Endodermal cell (in vitro differentiated cells): Measurements from ENCODE around the gene SARNP. TPM values are rescaled to one million over a fixed set of nuclear protein-coding genes. Genes with fewer than 3 reads are reported as not detected.
A peak's percentile ranks its signal among the peaks of the same experiment; 100 is the strongest.

ENCODE experiments used
- DNase-seq: peaks from one replicate; pipeline ENCODE4 v3.0.0-alpha.2; 2017
- H3K27ac ChIP-seq: 2 replicates; pipeline ENCODE4 v1.5.1; 2013; ENCODE audit warnings: mild to moderate bottlenecking, low read depth, low read length, moderate library complexity
- H3K27me3 ChIP-seq: 2 replicates; pipeline ENCODE4 v1.6.1; 2013; ENCODE audit warnings: mild to moderate bottlenecking, low read length, moderate library complexity; ENCODE audit not compliant: insufficient read depth, control insufficient read depth, poor library complexity, severe bottlenecking
- H3K36me3 ChIP-seq: 2 replicates; pipeline ENCODE4 v1.7.0; 2013; ENCODE audit warnings: mild to moderate bottlenecking, low read length, moderate library complexity; ENCODE audit not compliant: control insufficient read depth, insufficient read depth
- H3K4me1 ChIP-seq: one replicate; pipeline ENCODE4 v1.7.0; 2013; ENCODE audit warnings: low read length; ENCODE audit not compliant: control insufficient read depth, insufficient read depth
- H3K4me3 ChIP-seq: 2 replicates; pipeline ENCODE4 v1.5.1; 2013; ENCODE audit warnings: mild to moderate bottlenecking, low read length, moderate library complexity
- H3K9ac ChIP-seq: 2 replicates; pipeline ENCODE4 v1.6.1; 2013; ENCODE audit warnings: mild to moderate bottlenecking, low read length, moderate library complexity; ENCODE audit not compliant: poor library complexity, severe bottlenecking; ENCODE audit errors: extremely low read depth
- H3K9me3 ChIP-seq: 2 replicates; pipeline ENCODE4 v1.6.1; 2013; ENCODE audit warnings: mild to moderate bottlenecking, low read length, moderate library complexity; ENCODE audit not compliant: control insufficient read depth
- H3K27ac Mint-ChIP-seq: 2 replicates; pipeline ENCODE4 v1.8.0; 2020; ENCODE audit warnings: mixed read lengths
- H3K27me3 Mint-ChIP-seq: 2 replicates; pipeline ENCODE4 v1.8.0; 2021; ENCODE audit warnings: mild to moderate bottlenecking, mixed read lengths; ENCODE audit not compliant: insufficient read depth
- H3K36me3 Mint-ChIP-seq: 2 replicates; pipeline ENCODE4 v1.8.0; 2020; ENCODE audit warnings: low read depth, mixed read lengths
- H3K4me1 Mint-ChIP-seq: 2 replicates; pipeline ENCODE4 v1.8.0; 2020; ENCODE audit warnings: mixed read lengths
- H3K4me3 Mint-ChIP-seq: 2 replicates; pipeline ENCODE4 v1.8.0; 2020; ENCODE audit warnings: mild to moderate bottlenecking, moderate library complexity, mixed read lengths
- H3K9me3 Mint-ChIP-seq: 2 replicates; pipeline ENCODE4 v1.8.0; 2020; ENCODE audit warnings: mild to moderate bottlenecking, mixed read lengths
- CTCF ChIP-seq: fragments of 200-600 bp; sonication (generic); conservative IDR thresholded peaks from 2 replicates; pipeline ENCODE4 v1.5.0; 2021; ENCODE audit warnings: antibody characterized with exemption, mild to moderate bottlenecking
- WGBS, 2 experiments: methylation state at CpG; one replicate each; pipeline versions ENCODE4 v1.1.5 to v1.1.7; 2013; ENCODE audit warnings: missing lambda C conversion rate in 2 of 2, mixed read lengths in 1 of 2; ENCODE audit not compliant: insufficient coverage in 1 of 2, insufficient read length in 1 of 2; 5-methylcytosine and 5-hydroxymethylcytosine counted together
- total RNA-seq, 2 donors: library from RNA; stranded (reverse); fragmentation: NEBNext Ultra II Directional in 1 of 2; extraction: Animal tissue kit (Norgen Biotek cat#: 25700) in 1 of 2; gene quantifications; 2 replicates in 1 of 2; 3 replicates in 1 of 2; pipeline ENCODE4 v1.2.1, GENCODE V29; 2021

SARNP gene
- total RNA-seq, 2 donors from 2014 or later, result 95.7 to 119 TPM

GRCh38 chr12:55824726-55825125, 7.2 kb upstream of the SARNP start:
- H3K9ac ChIP-seq, result no peak overlapping the region
- Mint-ChIP-seq H3K4me3 (no peak overlapping the region), H3K27ac (peak overlapping the region; percentile 31), H3K36me3 (peaks cover 51% of the 10 kb centered on the region), H3K4me1 (peaks cover 29% of the 10 kb centered on the region), H3K9me3 (no peaks in the 10 kb centered on the region), H3K27me3 (no peaks in the 10 kb centered on the region)
- H3K27ac ChIP-seq, result no peak overlapping the region
- 92 to 95% methylated on average over 5 of the region's 5 CpGs for WGBS, 2 experiments
- no peak for DNase-seq
- no peaks in the 10 kb centered on the region for H3K27me3 ChIP-seq
- H3K4me3 ChIP-seq, result peak overlapping the region; percentile 68
- peaks cover 2% of the 10 kb centered on the region for H3K4me1 ChIP-seq
- peaks cover 58% of the 10 kb centered on the region for H3K36me3 ChIP-seq
- TF ChIP-seq CTCF, result no peak
- no peaks in the 10 kb centered on the region for H3K9me3 ChIP-seq

GRCh38 chr12:55823419-55823818, 5.9 kb upstream of the SARNP start:
- H3K27ac Mint-ChIP-seq, result peak overlapping the region; percentile 33
- WGBS, 2 experiments, result 92 to 96% methylated on average over 2 to 4 of the region's 4 CpGs
- no peaks in the 10 kb centered on the region for H3K27me3 Mint-ChIP-seq

GRCh38 chr12:55822228-55822627, 4.7 kb upstream of the SARNP start:
- Mint-ChIP-seq H3K27me3 (no peaks in the 10 kb centered on the region), H3K36me3 (peaks cover 51% of the 10 kb centered on the region), H3K4me3 (no peak overlapping the region), H3K4me1 (peaks cover 20% of the 10 kb centered on the region), H3K27ac (peak overlapping the region; percentile 59), H3K9me3 (no peaks in the 10 kb centered on the region)
- H3K27me3 ChIP-seq, result no peaks in the 10 kb centered on the region
- no peak overlapping the region for H3K27ac ChIP-seq
- H3K9ac ChIP-seq, result no peak overlapping the region
- peaks cover 62% of the 10 kb centered on the region for H3K36me3 ChIP-seq
- no peak overlapping the region for H3K4me3 ChIP-seq
- no peaks in the 10 kb centered on the region for H3K9me3 ChIP-seq
- TF ChIP-seq CTCF, result peak; percentile 80
- peaks cover 6% of the 10 kb centered on the region for H3K4me1 ChIP-seq
- WGBS, 2 experiments, result 76 to 79% methylated on average over 6 of the region's 6 CpGs
- DNase-seq, result peak; percentile 87

More at GRCh38 chr12:55823419-55823818, 5.9 kb upstream of the SARNP start:
- Mint-ChIP-seq H3K36me3 (peaks cover 57% of the 10 kb centered on the region), H3K4me3 (no peak overlapping the region), H3K4me1 (peaks cover 31% of the 10 kb centered on the region), H3K9me3 (no peaks in the 10 kb centered on the region)
- Histone ChIP-seq H3K9me3 (no peaks in the 10 kb centered on the region), H3K27me3 (no peaks in the 10 kb centered on the region), H3K4me3 (no peak overlapping the region), H3K27ac (no peak overlapping the region), H3K4me1 (peaks cover 6% of the 10 kb centered on the region), H3K9ac (no peak overlapping the region), H3K36me3 (peaks cover 69% of the 10 kb centered on the region)
- no peak for TF ChIP-seq CTCF
- DNase-seq, result no peak
